ENCODE measurements around the gene ZCCHC9.

DNA sequence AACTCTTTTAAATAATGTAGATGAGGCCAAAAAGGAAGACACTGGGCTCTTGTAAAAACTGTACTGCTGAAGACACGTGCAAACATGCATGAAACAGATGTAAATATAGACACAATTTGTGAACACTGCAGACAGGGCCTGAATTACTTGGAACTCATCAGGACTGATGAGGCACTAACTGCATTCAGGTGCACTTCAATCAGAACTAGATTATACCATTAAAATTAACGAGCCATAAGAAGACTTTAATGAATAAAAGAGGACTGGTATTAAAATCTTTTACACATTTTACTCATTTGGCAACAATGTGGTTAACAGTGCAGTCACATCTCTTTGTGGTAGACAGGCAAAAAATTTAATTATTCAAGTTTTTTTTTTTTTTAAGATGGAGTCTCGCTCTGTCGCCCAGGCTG is 13.4 kb upstream of the ZCCHC9 start:
- TF ChIP-seq, protein P1, sequence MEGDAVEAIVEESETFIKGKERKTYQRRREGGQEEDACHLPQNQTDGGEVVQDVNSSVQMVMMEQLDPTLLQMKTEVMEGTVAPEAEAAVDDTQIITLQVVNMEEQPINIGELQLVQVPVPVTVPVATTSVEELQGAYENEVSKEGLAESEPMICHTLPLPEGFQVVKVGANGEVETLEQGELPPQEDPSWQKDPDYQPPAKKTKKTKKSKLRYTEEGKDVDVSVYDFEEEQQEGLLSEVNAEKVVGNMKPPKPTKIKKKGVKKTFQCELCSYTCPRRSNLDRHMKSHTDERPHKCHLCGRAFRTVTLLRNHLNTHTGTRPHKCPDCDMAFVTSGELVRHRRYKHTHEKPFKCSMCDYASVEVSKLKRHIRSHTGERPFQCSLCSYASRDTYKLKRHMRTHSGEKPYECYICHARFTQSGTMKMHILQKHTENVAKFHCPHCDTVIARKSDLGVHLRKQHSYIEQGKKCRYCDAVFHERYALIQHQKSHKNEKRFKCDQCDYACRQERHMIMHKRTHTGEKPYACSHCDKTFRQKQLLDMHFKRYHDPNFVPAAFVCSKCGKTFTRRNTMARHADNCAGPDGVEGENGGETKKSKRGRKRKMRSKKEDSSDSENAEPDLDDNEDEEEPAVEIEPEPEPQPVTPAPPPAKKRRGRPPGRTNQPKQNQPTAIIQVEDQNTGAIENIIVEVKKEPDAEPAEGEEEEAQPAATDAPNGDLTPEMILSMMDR (IDR thresholded peaks at IDR 0.05) = no peak
- TF ChIP-seq EP300 (IDR thresholded peaks at IDR 0.05) = no peak
- TF ChIP-seq POLR2A (IDR thresholded peaks at IDR 0.05) = no peak

Data from ovary (tissue), 3 donors.